HepG2 (cell line): ENCODE data around the gene BIRC3. TPM values are rescaled to one million over a fixed set of nuclear protein-coding genes. Genes with fewer than 3 reads are reported as not detected.

Source experiments
- DPF2 ChIP-seq: sonication (generic); formaldehyde crosslinking; IDR thresholded peaks from 2 replicates; pipeline ENCODE4 v1.4.0; 2020; ENCODE audit warnings: mild to moderate bottlenecking, low read depth, missing genetic modification reagents, borderline replicate concordance
- FOXK1 ChIP-seq: sonication (generic); formaldehyde crosslinking; IDR thresholded peaks from 2 replicates; pipeline ENCODE4 v1.4.0; 2020; ENCODE audit warnings: low read depth, missing genetic modification reagents, borderline replicate concordance
- MED13 ChIP-seq: sonication (generic); formaldehyde crosslinking; IDR thresholded peaks from 2 replicates; pipeline ENCODE4 v1.5.0; 2020; ENCODE audit warnings: missing genetic modification reagents
- NCOA2 ChIP-seq: sonication (generic); formaldehyde crosslinking; IDR thresholded peaks from 2 replicates; pipeline ENCODE4 v1.8.0; 2022; ENCODE audit warnings: inconsistent platforms
- POLR2AphosphoS5 ChIP-seq: IDR thresholded peaks from 2 replicates; pipeline ENCODE4 v1.6.1; 2012; ENCODE audit warnings: low read depth, low read length
- POLR2G ChIP-seq: fragments of 200-400 bp; formaldehyde crosslinking; IDR thresholded peaks from 2 replicates; pipeline ENCODE4 v1.6.1; 2018; ENCODE audit warnings: mild to moderate bottlenecking, low read depth, low read length, moderate library complexity
- PRPF4 ChIP-seq: fragments of 200-400 bp; formaldehyde crosslinking; IDR thresholded peaks from 2 replicates; pipeline ENCODE4 v1.6.1; 2016; ENCODE audit warnings: low read length, low read depth; ENCODE audit not compliant: poor library complexity, severe bottlenecking
- RCOR2 ChIP-seq: IDR thresholded peaks from 2 replicates; pipeline ENCODE4 v1.6.1; 2016; ENCODE audit warnings: missing biosample characterization, missing genetic modification reagents
- SATB2 ChIP-seq: sonication (generic); formaldehyde crosslinking; IDR thresholded peaks from 2 replicates; pipeline ENCODE4 v1.5.0; 2020; ENCODE audit warnings: missing genetic modification reagents
- SKIL ChIP-seq: sonication (generic); formaldehyde crosslinking; IDR thresholded peaks from 2 replicates; pipeline ENCODE4 v1.8.0; 2022; ENCODE audit warnings: missing genetic modification reagents, mild to moderate bottlenecking, moderate library complexity, borderline replicate concordance
- ZBTB39 ChIP-seq: sonication (generic); formaldehyde crosslinking; IDR thresholded peaks from 2 replicates; pipeline ENCODE4 v1.5.0; 2020; ENCODE audit warnings: missing genetic modification reagents
- ZBTB43 ChIP-seq: sonication (generic); formaldehyde crosslinking; conservative IDR thresholded peaks from 2 replicates; pipeline ENCODE4 v1.4.0; 2020; ENCODE audit warnings: missing genetic modification reagents
- ZNF569 ChIP-seq: sonication (generic); formaldehyde crosslinking; IDR thresholded peaks from 2 replicates; pipeline ENCODE4 v1.5.0; 2020; ENCODE audit warnings: mild to moderate bottlenecking, missing genetic modification reagents, moderate library complexity, borderline replicate concordance
- ZNF652 ChIP-seq: IDR thresholded peaks from 2 replicates; pipeline ENCODE4 v1.6.1; 2016; ENCODE audit warnings: low read depth, borderline replicate concordance
- ZNF703 ChIP-seq: sonication (generic); formaldehyde crosslinking; IDR thresholded peaks from 2 replicates; pipeline ENCODE4 v1.5.1; 2020; ENCODE audit warnings: missing genetic modification reagents, mild to moderate bottlenecking, moderate library complexity, borderline replicate concordance
- polyA plus RNA-seq, 8 experiments: library from polyadenylated mRNA; depleted of rRNA in 3 of 8; stranded (reverse) in 7 of 8; unstranded in 1 of 8; fragments of >200 nt; fragmentation: Illumina TruSeq in 4 of 8; extraction: Trizol in 4 of 8; gene quantifications; 2 replicates each; pipeline versions ENCODE4 v1.2.1 to v1.2.3, GENCODE V29; 2011 to 2016; ENCODE audit warnings: low read depth in 4 of 8, missing spikeins in 1 of 8, mixed read lengths in 1 of 8; ENCODE audit not compliant: insufficient read depth in 1 of 8
- total RNA-seq, 5 experiments: library from RNA; depleted of rRNA; stranded (reverse); fragments of >200 nt; fragmentation: Illumina TruSeq; extraction: Trizol; gene quantifications; 2 replicates each; pipeline ENCODE4 v1.2.3, GENCODE V29; 2016; ENCODE audit warnings: low read depth in 1 of 5
- TF ChIP-seq, protein P1 (sequence below): sonication (generic); formaldehyde crosslinking; IDR thresholded peaks from 2 replicates; pipeline ENCODE4 v1.5.1; 2020; ENCODE audit warnings: mild to moderate bottlenecking, moderate library complexity, missing genetic modification reagents

The BIRC3 gene
- total and polyA plus RNA-seq, 2 of the 13 experiments (the other 11 are each of a cell fraction or from before 2014, with no cell fraction given): 0.41 to 4.2 TPM

DNA sequence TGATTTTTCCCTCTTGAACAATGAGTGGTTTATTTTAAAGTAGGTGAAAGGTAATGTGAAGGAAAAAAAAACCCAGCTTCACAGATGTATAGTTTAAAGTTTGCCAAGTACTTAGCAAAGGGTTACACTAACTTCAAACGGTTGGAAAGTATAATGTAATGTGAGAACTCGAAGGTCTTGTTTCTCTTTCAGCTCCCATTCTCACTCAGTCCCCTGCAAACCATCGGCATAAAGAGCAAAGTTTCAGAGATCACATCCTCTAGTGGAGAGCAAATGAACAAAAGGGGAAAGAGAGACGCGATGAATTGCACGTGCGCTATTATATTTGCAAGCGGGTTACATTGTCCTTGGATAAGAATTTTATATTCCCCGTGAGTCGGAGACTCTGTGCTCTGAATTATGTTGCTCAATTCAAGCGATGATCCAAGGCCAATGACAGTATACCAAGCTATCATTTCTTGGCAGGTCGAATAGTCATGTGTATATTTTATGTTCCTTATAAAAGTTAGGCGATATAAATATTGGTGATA lies 37.6 kb upstream of the BIRC3 start (continued):
- TF ChIP-seq PRPF4: no peak
- no peak for TF ChIP-seq ZNF703 (CRISPR knock-in tag)
- peak; percentile 57; the same call in 1 of the 2 replicates for TF ChIP-seq DPF2 (CRISPR knock-in tag)
- TF ChIP-seq FOXK1 (CRISPR knock-in tag): peak; percentile 78; the same call in 1 of the 2 replicates
- TF ChIP-seq, protein P1, sequence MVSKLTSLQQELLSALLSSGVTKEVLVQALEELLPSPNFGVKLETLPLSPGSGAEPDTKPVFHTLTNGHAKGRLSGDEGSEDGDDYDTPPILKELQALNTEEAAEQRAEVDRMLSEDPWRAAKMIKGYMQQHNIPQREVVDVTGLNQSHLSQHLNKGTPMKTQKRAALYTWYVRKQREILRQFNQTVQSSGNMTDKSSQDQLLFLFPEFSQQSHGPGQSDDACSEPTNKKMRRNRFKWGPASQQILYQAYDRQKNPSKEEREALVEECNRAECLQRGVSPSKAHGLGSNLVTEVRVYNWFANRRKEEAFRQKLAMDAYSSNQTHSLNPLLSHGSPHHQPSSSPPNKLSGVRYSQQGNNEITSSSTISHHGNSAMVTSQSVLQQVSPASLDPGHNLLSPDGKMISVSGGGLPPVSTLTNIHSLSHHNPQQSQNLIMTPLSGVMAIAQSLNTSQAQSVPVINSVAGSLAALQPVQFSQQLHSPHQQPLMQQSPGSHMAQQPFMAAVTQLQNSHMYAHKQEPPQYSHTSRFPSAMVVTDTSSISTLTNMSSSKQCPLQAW (CRISPR knock-in tag): peak; percentile 75; the same call in 1 of the 2 replicates
- TF ChIP-seq ZNF569 (CRISPR knock-in tag): no peak
- TF ChIP-seq POLR2AphosphoS5: no peak; the same call in 1 of the 2 replicates
- no peak for TF ChIP-seq ZBTB39 (CRISPR knock-in tag)
- TF ChIP-seq SKIL (CRISPR knock-in tag): peak; percentile 43; the same call in 1 of the 2 replicates
- peak; percentile 38; the same call in 1 of the 2 replicates for TF ChIP-seq POLR2G
- peak; percentile 89; the same call in 1 of the 2 replicates for TF ChIP-seq MED13 (CRISPR knock-in tag)
- TF ChIP-seq ZBTB43 (CRISPR knock-in tag): peak; percentile 55; the same call in 1 of the 2 replicates
- TF ChIP-seq SATB2 (CRISPR knock-in tag): 0 out of 2 replicates have a peak, but pooled peaks have one; percentile 43
- TF ChIP-seq ZNF652: peak; percentile 59; the same call in 1 of the 2 replicates
- TF ChIP-seq NCOA2 (CRISPR knock-in tag): peak; percentile 90
- peak; percentile 15; the same call in 1 of the 2 replicates for TF ChIP-seq RCOR2 (CRISPR knock-in tag)
